SH-SY5Y (cell line): ENCODE results near the gene CENPX.

Experiments
- GATA2 ChIP-seq: IDR thresholded peaks from 2 replicates; pipeline ENCODE4 v1.6.1; 2011; ENCODE audit warnings: mild to moderate bottlenecking, low read depth, low read length
- GATA3 ChIP-seq: IDR thresholded peaks from 2 replicates; pipeline ENCODE4 v1.6.1; 2011; ENCODE audit warnings: low read depth, mild to moderate bottlenecking, low read length, moderate library complexity

- no peak for TF ChIP-seq GATA3
- no peak for TF ChIP-seq GATA2
These were observed 8.8 kb downstream of the CENPX start for GRCh38 chr17:82013772-82014321.
